Prostate gland (tissue), 2 donors: ENCODE results near the gene PIF1. TPM values are rescaled to one million over a fixed set of nuclear protein-coding genes. Genes with fewer than 3 reads are reported as not detected.
"Not testable (repeated sequence)": the region's sequence is repeated elsewhere in the genome, so short reads cannot be mapped to it uniquely, and the experiment has no call there.

Source experiments
- DNase-seq: peaks from one replicate; pipeline ENCODE4 v3.0.0-alpha.2; 2019; ENCODE audit warnings: low spot score
- H3K27ac ChIP-seq, 2 donors: fragments of 200-600 bp; sonication (generic); 2 replicates each; pipeline ENCODE4 v1.5.1; 2017 to 2019
- H3K27me3 ChIP-seq: fragments of 200-600 bp; sonication (generic); replicated peaks from 2 replicates; pipeline ENCODE4 v1.5.1; 2019; ENCODE audit not compliant: insufficient read depth
- H3K36me3 ChIP-seq, 2 donors: fragments of 200-600 bp; sonication (generic); 1 replicate in 1 of 2; 2 replicates in 1 of 2; pipeline versions ENCODE4 v1.5.1 to v1.8.1; 2017 to 2019
- H3K4me1 ChIP-seq: fragments of 200-600 bp; sonication (generic); replicated peaks from 2 replicates; pipeline ENCODE4 v1.5.1; 2019
- H3K4me3 ChIP-seq, 2 donors: fragments of 200-600 bp; sonication (generic); 2 replicates each; pipeline ENCODE4 v1.5.1; 2017 to 2019
- H3K9me3 ChIP-seq: fragments of 200-600 bp; sonication (generic); 2 replicates; pipeline ENCODE4 v1.5.1; 2017
- POLR2A ChIP-seq: fragments of 450-650 bp; IDR thresholded peaks from one replicate; pipeline ENCODE4 v1.6.1; 2016; ENCODE audit warnings: antibody characterized with exemption, mild to moderate bottlenecking
- POLR2AphosphoS5 ChIP-seq: sonication (generic); formaldehyde crosslinking; IDR thresholded peaks from one replicate; pipeline ENCODE4 v1.6.1; 2017; ENCODE audit warnings: antibody characterized with exemption
- WGBS: methylation state at CpG from one replicate; pipeline ENCODE4 v1.1.5; 2018; 5-methylcytosine and 5-hydroxymethylcytosine counted together
- intact Hi-C: fragments of 100-400 bp; cut with DNase I; formaldehyde crosslinking; loops from one replicate; pipeline ENCODE4 v1.14.2; 2022
- total RNA-seq, 2 donors: library from RNA; depleted of rRNA; stranded (reverse); fragments of >200 nt; gene quantifications; one replicate each; pipeline ENCODE4 v1.1.0, GENCODE V29; 2016
- TF ChIP-seq, protein P1 (sequence below), 4 experiments: fragments of 200-600 bp in 2 of 4; fragments of 450-650 bp in 2 of 4; sonication (generic) in 2 of 4; IDR thresholded peaks; 1 replicate in 3 of 4; 2 replicates in 1 of 4; pipeline ENCODE4 v1.5.1; 2016 to 2019; ENCODE audit warnings: antibody characterized with exemption in 4 of 4, mild to moderate bottlenecking in 2 of 4, moderate library complexity in 2 of 4

The PIF1 gene
- total RNA-seq, 2 donors from 2014 or later = 0.82 to 9.8 TPM

GRCh38 chr15:64828985-64829384 is 3.5 kb upstream of the PIF1 start:
- Histone ChIP-seq H3K9me3 (no peaks in the 10 kb centered on the region), H3K27ac (no peak overlapping the region), H3K36me3 (no peaks in the 10 kb centered on the region), H3K27me3 (no peaks in the 10 kb centered on the region), H3K4me3 (no peak overlapping the region), H3K4me1 (peaks cover 4% of the 10 kb centered on the region)
- 97% methylated on average over 5 of the region's 5 CpGs for WGBS
- no peak for DNase-seq
- intact Hi-C loops = no loop called here
- no peak for TF ChIP-seq POLR2AphosphoS5
- no peak for TF ChIP-seq POLR2A
- TF ChIP-seq, protein P1, sequence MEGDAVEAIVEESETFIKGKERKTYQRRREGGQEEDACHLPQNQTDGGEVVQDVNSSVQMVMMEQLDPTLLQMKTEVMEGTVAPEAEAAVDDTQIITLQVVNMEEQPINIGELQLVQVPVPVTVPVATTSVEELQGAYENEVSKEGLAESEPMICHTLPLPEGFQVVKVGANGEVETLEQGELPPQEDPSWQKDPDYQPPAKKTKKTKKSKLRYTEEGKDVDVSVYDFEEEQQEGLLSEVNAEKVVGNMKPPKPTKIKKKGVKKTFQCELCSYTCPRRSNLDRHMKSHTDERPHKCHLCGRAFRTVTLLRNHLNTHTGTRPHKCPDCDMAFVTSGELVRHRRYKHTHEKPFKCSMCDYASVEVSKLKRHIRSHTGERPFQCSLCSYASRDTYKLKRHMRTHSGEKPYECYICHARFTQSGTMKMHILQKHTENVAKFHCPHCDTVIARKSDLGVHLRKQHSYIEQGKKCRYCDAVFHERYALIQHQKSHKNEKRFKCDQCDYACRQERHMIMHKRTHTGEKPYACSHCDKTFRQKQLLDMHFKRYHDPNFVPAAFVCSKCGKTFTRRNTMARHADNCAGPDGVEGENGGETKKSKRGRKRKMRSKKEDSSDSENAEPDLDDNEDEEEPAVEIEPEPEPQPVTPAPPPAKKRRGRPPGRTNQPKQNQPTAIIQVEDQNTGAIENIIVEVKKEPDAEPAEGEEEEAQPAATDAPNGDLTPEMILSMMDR (IDR thresholded peaks at IDR 0.05) = no peak

GRCh38 chr15:64824929-64825430 is 467 bp downstream of the PIF1 start:
- Histone ChIP-seq H3K27ac (no peak overlapping the region), H3K4me1 (peaks cover 4% of the 10 kb centered on the region), H3K36me3 (no peaks in the 10 kb centered on the region), H3K9me3 (no peaks in the 10 kb centered on the region), H3K27me3 (no peaks in the 10 kb centered on the region), H3K4me3 (peak overlapping the region; percentile 4 to 34)
- DNase-seq = no peak
- 3% methylated on average over 17 of the region's 17 CpGs for WGBS
- TF ChIP-seq, protein P1 (IDR thresholded peaks at IDR 0.05) = no peak
- no peak for TF ChIP-seq POLR2AphosphoS5
- no peak for TF ChIP-seq POLR2A
- intact Hi-C loops = no loop called here

GRCh38 chr15:64816452-64816851 is 9.0 kb downstream of the PIF1 start:
- no peaks in the 10 kb centered on the region for H3K36me3 ChIP-seq
- 100% methylated on average over 7 of the region's 13 CpGs for WGBS

GRCh38 chr15:64814965-64815364 is 10.5 kb downstream of the PIF1 start:
- not testable (repeated sequence) for H3K4me3 ChIP-seq, H3K4me1 ChIP-seq, H3K36me3 ChIP-seq, H3K27ac ChIP-seq, DNase-seq, H3K27me3 ChIP-seq, H3K9me3 ChIP-seq
- intact Hi-C loops = loop anchor here (5.0 kb wide), 1 partner anchor 128 kb away; no protein-coding TSS in a partner anchor
- 87% methylated on average over 4 of the region's 4 CpGs for WGBS

More at GRCh38 chr15:64816452-64816851, 9.0 kb downstream of the PIF1 start:
- no peak for TF ChIP-seq POLR2AphosphoS5
- no peak for TF ChIP-seq POLR2A
- TF ChIP-seq, protein P1 (IDR thresholded peaks at IDR 0.05) = no peak
- Histone ChIP-seq H3K4me3 (no peak overlapping the region), H3K27ac (no peak overlapping the region), H3K27me3 (no peaks in the 10 kb centered on the region), H3K4me1 (no peaks in the 10 kb centered on the region), H3K9me3 (no peaks in the 10 kb centered on the region)
- intact Hi-C loops = no loop called here
- DNase-seq = no peak

- not testable (repeated sequence) for DNase-seq, H3K27me3 ChIP-seq, H3K9me3 ChIP-seq, H3K4me3 ChIP-seq, H3K4me1 ChIP-seq, H3K36me3 ChIP-seq, H3K27ac ChIP-seq
- intact Hi-C loops = loop anchor here (5.0 kb wide), 1 partner anchor 127 kb away; no protein-coding TSS in a partner anchor
- WGBS = 93% methylated on average over 8 of the region's 8 CpGs
These were observed 11.2 kb downstream of the PIF1 start for GRCh38 chr15:64814283-64814682.

DNA sequence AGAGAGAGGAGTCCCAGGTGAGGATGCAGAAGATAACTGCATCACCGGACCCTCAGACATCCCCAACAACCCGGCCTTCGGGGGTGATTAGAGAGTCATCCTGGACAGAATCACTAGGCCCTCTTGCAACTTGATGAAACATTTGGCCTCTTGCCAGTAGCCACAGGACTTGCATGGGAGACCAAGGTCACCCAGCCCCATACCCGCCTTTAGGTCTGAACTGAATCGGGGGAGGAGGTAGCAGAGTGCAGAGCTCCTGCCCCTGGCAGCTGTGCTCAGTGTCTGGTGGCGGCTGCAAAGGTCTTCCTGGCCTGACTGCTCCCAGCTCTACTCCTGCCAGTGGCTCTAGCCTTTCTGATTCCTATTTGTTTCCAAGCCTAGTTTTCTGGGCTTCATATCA is 12.4 kb downstream of the PIF1 start:
- no peaks in the 10 kb centered on the region for H3K9me3 ChIP-seq
- no peaks in the 10 kb centered on the region for H3K4me1 ChIP-seq
- H3K27ac ChIP-seq = no peak overlapping the region
- no peak overlapping the region for H3K4me3 ChIP-seq
- DNase-seq = no peak
- TF ChIP-seq, protein P1 (IDR thresholded peaks at IDR 0.05) = no peak
- TF ChIP-seq POLR2A (no peak), POLR2AphosphoS5 (no peak)
- H3K27me3 ChIP-seq = no peaks in the 10 kb centered on the region
- no peaks in the 10 kb centered on the region for H3K36me3 ChIP-seq
- 79% methylated on average over 6 of the region's 6 CpGs for WGBS
- intact Hi-C loops = loop anchor here (5.0 kb wide), 1 partner anchor 126 kb away; no protein-coding TSS in a partner anchor
